GM19043 (cell line): Measurements from ENCODE around the gene TRPT1.

ENCODE experiments used
- ATAC-seq: cut with Tn5 transposase; IDR thresholded peaks from one replicate; pipeline ENCODE4 v1.9.1; 2021; ENCODE audit warnings: low read depth; ENCODE audit not compliant: unreplicated experiment

The TRPT1 gene

GRCh38 chr11:64231546-64231945, 5.6 kb upstream of the TRPT1 start:
- no peak for ATAC-seq

GRCh38 chr11:64230985-64231365, 5.0 kb upstream of the TRPT1 start:
- ATAC-seq: no peak

GRCh38 chr11:64230171-64230984, 4.4 kb upstream of the TRPT1 start, which contains the start of gene DNAJC4:
Gene DNAJC4, plus strand, starts transcription at chr11:64230548. Its CDS starts 307 bp downstream, at chr11:64230855.
- ATAC-seq: peak; percentile 45

- ATAC-seq: no peak
Observed at GRCh38 chr11:64229744-64230170, 3.8 kb upstream of the TRPT1 start.

- no peak for ATAC-seq
Observed at GRCh38 chr11:64229090-64229743, 3.2 kb upstream of the TRPT1 start.

GRCh38 chr11:64227405-64227956, 1.5 kb upstream of the TRPT1 start:
- ATAC-seq: no peak

GRCh38 chr11:64226507-64227051, 593 bp upstream of the TRPT1 start:
- ATAC-seq: no peak

- ATAC-seq: no peak
Observed at GRCh38 chr11:64224891-64225607, 937 bp downstream of the TRPT1 start.

- ATAC-seq: no peak
Observed at GRCh38 chr11:64224151-64224890, 1.7 kb downstream of the TRPT1 start.

GRCh38 chr11:64223001-64223651, 2.9 kb downstream of the TRPT1 start:
- ATAC-seq: no peak

- no peak for ATAC-seq
Observed at GRCh38 chr11:64222651-64223000, 3.4 kb downstream of the TRPT1 start.

GRCh38 chr11:64220798-64221197, 5.2 kb downstream of the TRPT1 start:
- no peak for ATAC-seq

GRCh38 chr11:64220271-64220670, 5.7 kb downstream of the TRPT1 start:
- ATAC-seq: no peak

GRCh38 chr11:64219755-64220154, 6.2 kb downstream of the TRPT1 start:
- no peak for ATAC-seq

GRCh38 chr11:64219354-64219684, 6.7 kb downstream of the TRPT1 start:
- ATAC-seq: no peak

- ATAC-seq: no peak
Observed at GRCh38 chr11:64218628-64219353, 7.2 kb downstream of the TRPT1 start.

GRCh38 chr11:64216879-64217278, 9.1 kb downstream of the TRPT1 start:
- ATAC-seq: no peak

GRCh38 chr11:64211181-64211872, 14.7 kb downstream of the TRPT1 start:
- no peak for ATAC-seq
